OCI-LY3 (cell line): Measurements from ENCODE around the gene UCN2.

Experiments used
- CTCF ChIP-seq: fragments of 200-600, 300-600 bp; sonication (generic); IDR thresholded peaks from 2 replicates; pipeline ENCODE4 v1.5.1; 2014; ENCODE audit warnings: antibody characterized with exemption, low read length, low read depth
- EZH2phosphoT487 ChIP-seq: fragments of 200-600 bp; shearing (Covaris generic); IDR thresholded peaks from 2 replicates; pipeline ENCODE4 v1.6.1; 2018; ENCODE audit warnings: antibody characterized with exemption, mixed run types, low read depth

- no peak for TF ChIP-seq CTCF
- no peak for TF ChIP-seq EZH2phosphoT487
These were observed 1.1 kb downstream of the UCN2 start for GRCh38 chr3:48562367-48563095.
